HT-29 (cell line): ENCODE results near the gene FKBP5. TPM values are rescaled to one million over a fixed set of nuclear protein-coding genes. Genes with fewer than 3 reads are reported as not detected.
A peak's percentile ranks its signal among the peaks of the same experiment; 100 is the strongest.
"Not testable (repeated sequence)": the region's sequence is repeated elsewhere in the genome, so short reads cannot be mapped to it uniquely, and the experiment has no call there.

Source experiments
- DNase-seq: peaks from one replicate; pipeline ENCODE4 v3.0.0-alpha.2; 2015; ENCODE audit warnings: low spot score
- total RNA-seq: library from RNA; depleted of rRNA; stranded (reverse); fragments of >200 nt; shearing (Covaris generic); gene quantifications from 2 replicates; pipeline ENCODE4 v1.2.3, GENCODE V29; 2014

FKBP5 gene
- total RNA-seq, 1 experiment from 2014 or later: 7.7 TPM

DNA sequence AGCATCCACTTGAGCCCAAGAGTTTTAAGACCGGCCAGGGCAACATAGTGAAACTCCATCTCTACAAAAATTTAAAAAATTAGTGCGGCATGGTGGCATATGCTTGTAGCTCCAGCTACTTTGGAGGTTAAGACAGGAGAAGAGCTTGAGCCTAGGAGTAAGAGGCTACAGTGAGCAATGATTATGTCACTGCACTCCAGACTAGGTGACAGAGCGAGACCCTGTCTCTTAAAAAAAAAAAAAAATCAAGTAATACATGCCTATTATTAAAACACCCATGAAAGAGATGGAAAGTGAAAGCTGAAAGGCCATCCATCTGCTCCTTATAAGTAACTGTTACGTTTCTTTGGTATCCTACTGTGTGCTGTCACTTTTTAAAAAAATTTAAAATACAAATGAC is 66.4 kb downstream of the FKBP5 start:
- DNase-seq: no peak

DNA sequence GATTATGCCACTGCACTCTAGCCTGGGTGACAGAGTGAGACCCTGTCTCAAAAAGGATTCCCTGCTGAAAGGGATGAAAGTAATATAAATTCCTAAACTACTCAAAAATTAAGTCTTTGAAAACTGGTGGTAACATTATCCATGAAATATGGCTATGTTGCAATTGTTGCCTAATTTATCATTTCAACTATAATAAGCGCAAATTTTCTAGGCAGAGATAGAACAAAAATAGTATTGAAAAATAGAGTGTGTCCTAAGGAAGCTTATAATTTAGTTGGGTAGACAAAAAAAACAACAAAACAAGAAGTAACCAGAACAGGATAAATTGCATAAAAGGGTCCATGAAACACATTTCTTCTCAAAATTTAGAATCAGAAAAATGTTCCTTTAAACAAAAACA is 68.0 kb downstream of the FKBP5 start:
- DNase-seq: no peak

DNA sequence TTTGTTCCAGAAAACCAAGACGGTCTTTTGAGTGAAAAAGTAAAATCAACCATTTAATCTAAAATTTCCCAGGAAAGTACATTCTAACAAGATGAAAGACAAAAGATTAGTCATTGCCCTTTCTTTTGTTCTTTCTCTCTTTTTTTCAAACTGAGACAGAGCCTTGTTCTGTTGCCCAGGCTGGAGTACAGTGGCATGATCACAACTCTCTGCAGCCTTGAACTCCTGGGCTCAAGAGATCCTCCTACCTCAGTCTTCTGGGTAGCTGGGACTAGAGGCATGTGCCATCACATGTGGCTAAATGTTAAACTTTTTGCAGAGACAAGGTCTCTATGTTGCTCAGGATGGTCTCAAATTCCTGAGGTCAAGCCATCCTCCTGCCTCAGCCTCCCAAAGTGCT is 75.0 kb downstream of the FKBP5 start:
- DNase-seq: no peak

DNA sequence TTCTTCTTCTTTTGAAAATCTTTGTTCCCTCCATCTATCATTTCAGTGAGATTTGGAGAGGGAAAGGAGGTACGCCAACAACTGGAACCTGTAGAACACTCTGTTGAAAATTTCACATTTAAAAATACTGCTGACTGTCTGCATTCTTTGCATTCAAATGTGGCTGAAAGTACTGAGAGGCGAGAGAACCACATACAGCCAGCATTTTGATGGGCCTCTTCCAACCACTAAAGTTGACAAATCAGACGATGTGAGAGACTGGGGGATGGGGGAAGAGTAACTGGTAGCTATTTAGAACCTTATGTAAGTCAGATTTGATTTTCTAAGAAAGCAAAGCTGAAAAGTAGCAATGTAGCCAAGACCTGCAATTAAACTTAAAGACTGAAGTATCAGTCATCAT is 77.5 kb downstream of the FKBP5 start:
- DNase-seq: no peak

DNA sequence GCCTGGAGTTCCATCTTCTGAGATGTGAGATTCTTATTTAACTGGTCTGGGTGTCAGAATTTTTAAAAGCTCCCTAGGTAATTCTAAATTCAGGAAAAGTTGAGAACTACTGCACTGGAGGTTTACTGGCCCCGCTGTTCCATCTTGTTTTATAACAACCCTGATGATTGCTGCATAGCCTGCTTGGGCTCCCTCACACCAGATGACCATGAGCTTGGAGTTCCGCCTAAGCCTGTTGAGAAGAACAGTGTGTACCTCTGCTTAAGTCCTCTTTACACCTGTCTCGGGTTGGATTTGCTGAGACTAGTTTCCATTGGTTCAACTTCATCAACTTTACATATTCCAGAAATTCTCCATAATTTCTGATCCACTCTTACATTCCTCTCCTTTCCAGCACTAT is 77.9 kb downstream of the FKBP5 start:
- no peak for DNase-seq

DNA sequence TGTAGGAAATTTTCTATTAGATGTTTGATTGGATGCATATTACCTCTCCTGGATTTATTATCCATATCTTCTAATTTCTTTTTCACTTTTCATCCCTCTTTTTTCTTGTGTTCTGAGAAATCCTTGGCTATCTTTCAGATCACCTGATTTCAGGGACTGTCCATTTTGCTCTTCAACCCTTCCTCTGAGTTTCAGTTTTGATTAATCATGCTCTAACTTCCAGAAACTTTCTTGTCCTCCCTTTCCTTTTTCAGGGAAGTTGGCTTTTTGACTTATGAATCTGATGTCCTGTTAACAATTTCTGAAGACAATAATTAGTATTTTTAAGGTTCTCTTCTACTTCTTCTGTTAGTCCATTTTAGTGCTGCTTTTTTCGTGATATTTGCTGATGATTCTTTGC is 79.1 kb downstream of the FKBP5 start:
- no peak for DNase-seq

DNA sequence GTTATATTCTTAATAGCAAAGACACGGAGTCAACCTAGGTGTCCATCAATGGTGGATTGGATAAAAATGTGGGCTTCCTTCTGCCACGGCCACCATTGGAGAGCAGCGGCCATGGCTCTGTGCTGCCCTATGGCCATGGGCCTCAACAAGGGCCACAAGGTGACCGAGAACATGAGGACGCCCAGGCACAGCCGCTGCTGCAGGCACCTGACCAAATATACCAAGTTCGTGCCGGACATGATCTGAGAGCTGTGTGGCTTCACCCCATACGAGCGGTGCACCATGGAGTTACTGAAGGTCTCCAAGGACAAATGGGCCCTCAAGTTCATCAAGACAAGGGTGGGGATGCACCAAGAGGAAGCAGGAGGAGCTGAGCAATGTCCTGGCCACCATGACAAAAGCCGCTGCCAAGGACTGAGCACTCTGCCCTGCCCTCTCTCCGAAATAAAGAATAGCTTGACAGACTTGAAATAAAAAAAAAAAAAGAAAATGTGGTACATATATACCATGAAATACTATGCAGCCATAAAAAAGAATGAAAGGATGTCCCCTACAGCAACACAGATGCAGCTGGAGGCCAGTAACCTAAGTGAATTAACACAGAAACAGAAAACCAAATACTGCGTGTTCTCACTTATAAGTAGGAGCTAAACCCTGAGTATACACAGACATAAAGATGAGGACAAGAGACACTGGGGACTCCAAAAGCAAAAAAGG is 81.0 kb downstream of the FKBP5 start:
- DNase-seq: no peak

DNA sequence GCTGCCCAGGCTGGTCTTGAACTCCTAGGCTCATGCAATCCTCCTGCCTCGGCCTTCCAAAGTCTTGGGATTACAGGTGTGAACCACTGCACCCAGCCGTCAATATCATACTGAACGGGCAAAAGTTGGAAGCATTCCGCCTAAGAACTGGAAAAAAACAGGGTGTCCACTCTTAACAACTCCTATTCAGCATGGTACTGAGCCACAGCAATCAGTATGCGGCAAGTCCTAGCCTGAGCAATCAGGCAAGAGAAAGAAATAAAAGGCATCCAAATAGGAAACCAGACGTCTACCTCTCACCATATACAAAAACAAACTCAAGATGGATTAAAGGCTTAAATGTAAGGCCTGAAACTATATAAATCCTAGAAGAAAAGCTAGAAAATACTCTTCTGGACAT is 83.1 kb downstream of the FKBP5 start:
- DNase-seq: no peak

DNA sequence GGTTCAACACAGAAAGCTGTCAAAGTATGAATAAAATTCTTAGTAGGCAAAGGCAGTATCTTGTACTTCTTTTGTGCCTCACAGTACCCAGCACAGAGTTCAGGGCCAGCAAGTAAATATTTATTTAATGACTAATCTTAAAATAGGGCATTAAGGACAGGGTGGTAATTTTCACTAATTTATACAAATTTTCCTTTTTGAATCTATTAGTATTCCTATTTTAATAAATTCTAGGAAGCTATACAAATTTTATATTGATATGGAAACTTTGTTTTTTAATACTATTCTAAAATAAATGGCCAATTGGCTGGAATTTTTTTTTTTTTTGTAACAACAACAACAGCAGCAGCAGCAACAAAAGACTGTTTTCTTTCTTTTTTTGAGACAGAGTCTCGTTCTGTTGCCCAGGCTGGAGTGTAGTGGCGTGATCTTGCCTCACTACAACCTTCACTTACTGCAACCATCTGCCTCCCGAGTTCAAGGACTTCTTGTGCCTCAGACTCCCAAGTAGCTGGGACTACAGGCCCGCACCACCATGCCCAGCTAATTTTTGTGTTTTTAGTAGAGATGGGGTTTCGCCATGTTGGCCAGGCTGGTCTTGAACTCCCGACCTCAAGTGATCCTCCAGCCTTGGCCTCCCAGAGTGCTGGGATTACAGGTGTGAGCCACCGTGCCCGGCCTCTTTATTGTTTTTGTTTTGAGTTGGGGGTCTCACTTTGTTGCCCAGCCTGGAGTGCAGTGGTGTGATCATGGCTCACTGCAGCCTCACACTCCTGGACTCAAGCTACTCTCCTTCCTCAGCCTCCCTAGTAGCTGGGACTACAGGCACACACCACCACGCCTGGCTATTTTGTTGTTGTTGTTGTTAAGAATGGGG is 85.2 kb downstream of the FKBP5 start:
- DNase-seq: peak; percentile 41

DNA sequence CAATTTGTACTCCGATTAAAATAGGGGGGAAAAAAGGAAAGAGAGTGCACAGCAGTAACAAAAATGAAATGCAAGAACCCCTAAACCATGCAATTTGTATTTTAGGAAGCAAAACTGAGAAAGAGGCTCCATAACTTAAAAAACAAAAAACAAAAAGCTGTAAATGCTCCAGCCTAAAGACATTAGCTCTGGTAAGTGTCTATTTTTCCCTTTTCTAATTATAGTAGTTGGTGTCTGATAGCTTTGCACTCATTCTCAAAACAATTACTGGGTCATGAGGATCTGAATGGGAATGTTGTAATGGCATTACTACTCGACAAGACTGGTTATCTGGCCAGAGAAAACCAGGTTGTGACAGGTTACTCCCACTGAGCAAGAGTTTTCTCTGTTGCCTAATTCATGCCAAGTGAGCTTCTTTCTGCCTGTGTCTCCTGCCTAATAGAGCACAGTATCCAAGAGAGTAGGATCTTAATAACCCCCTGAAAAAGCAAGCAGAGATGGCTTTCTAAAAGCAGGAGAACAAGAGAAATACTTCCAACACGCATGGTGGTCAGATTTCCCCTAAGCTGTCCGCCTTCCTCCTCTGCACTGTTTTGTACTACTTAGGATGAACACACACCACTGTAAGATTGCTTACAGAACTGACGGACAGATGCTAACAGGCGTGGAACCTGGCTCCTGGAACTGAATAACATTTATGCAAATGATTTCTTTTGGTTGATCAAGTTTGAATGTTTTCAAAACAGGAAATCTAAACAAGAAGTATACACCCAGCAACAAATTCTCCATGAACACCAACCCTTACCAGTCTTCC is 86.4 kb downstream of the FKBP5 start:
- DNase-seq: peak; percentile 30

DNA sequence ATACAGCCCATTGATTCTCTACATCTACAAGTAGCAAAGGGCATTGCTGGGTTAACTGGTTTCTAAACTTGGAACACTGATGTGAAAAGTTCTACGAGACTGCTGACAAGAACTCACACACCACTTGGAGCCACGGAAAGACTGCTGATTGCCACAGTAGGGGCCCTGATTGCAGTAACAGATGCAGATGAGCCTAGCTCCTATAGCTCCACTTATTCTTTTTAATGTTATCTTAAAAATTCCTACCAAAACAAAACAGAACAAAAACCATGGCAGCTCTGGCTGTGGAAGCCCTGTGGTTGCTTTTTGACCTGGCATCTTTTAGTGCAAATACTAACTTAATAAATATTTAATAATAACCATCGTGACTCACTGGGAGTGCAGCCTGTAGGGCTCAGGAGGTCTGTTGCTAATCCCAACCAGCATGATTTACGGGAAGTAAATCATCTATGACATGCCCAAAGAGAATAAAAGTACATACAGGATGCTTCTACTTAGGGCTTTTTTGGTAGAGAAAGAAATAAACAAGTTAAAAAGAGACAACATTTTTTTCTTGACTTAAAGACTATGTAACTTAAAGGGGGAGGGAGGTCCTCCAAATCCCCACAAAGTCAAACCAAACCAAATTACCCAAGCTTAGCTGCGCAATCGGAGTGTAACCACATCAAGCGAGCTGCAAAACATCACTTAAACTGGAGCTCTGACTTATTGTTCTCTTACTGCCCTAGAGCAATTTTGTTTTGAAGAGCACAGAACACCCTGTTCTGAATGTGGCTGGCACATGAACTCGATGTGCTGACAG is 87.2 kb downstream of the FKBP5 start:
- DNase-seq: peak; percentile 59

DNA sequence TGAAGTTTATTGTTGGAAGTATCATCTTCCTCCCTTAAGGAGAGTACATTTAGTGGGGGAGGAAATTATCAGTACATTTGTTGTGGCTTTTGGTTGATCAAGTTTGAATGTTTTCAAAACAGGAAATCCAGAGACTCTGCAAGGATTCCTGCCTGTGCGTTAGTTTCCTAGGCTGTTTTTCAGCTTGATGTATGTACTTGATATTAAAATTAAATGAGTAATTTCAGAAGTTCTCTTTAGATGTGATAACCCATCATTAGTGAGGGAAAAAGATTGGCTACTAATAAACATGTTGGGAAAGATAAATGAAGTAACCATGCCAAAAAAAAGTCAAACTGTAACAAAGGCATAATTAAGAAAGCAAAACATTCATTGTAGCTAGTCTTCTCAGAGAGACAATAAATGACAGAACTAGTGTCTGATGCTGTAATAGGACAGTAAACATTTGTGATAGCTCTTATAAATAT is 88.0 kb downstream of the FKBP5 start:
- DNase-seq: no peak

DNA sequence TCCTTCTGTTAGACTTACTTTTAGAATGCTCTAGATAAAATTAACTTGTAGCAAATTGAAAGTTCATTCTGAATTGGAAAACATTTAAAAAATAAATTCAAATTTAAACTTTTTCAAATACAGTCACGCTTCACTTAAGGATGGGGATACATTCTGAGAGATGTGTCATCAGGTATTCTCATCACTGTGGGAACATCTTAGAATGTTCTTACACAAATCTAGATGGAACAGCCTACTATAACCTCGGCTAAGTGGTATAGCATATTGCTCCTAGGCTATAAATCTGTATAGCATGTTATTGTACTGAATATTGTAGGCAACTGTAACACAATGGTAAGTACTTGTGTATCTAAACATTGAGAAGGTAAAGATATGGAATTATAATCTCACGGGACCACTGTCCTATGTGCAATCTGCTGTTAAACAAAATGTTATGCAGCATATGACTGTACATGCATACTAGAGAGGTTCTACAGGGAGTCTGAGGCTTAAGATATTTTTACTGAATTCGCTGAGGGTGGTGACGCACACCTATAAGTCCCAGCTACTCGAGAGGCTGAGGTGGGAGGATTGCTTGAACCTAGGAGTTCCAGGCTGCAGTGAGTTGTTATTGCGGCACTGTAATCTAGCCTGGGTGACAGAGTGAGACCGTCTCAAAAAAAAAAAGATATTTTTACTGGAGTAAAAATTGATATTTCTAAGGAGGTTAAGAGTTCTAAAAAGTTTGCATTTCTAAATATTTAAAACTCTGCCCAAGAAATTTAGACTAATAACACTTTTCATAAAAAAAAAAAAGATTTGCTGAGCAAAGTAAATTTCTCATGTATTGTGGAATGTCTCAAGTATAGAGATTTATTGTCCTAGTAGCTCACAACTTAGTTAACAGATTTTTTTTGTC is 88.7 kb downstream of the FKBP5 start:
- no peak for DNase-seq

DNA sequence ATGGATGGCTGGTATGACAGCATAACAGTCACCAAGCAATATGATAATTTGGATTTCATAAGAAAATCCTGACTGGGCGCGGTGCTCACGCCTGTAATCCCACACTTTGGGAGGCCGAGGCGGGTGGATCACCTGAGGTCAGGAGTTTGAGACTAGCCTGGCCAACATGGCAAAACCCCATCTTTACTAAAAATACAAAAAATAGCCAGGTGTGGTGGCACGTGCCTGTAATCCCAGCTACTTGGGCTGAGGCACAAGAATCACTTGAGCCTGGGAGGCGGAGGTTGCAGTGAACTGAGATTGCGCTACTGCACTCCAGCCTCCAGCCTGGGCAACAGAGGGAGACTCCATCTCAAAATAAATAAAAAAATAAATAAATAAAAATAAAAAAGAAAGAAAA is 90.1 kb downstream of the FKBP5 start:
- DNase-seq: not testable (repeated sequence)

DNA sequence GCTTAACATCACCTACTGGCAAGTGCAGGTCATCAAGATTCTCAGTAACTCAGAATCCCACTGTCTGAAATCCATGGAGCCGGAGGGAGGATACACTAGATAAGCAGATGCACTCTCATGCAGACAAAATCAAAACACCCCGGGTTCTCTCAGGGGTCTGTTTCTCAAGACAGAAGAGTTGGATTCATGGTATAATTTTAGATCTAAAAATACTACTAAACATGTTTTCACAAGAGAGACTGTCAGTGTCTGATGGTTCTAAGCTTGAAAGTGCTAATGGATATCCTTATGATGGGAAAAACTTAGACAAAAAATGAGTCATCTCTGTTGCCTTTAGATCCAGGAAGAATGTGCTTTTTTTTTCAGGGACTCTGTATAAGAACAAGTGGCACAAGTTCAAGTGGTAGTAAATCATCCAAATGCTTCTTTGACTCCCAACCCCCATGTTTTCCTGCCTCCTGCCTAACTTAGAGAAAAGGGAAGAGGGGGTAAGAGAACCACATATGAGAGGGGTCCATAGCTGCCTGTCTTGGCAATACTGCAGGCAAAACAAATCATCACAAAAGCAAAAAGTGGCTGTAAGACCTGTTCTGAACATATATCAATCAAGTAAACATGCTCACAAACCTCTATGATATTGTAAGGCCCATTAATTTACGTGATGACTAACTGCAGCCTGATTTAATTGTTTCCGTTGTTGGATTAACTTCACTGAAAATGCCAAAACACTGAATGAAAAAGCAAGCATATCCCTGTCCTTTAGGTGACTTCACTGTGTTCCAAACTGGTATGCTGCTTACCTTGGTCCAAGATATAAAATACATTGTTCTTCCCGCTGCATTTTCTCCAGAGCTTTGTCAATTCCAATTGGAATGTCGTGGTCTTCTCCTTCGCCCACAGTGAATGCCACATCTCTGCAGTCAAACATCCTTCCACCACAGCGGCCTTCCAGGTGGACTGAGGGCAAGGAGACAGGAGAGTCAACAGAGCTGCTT is 92.0 kb downstream of the FKBP5 start:
- DNase-seq: peak; percentile 69

DNA sequence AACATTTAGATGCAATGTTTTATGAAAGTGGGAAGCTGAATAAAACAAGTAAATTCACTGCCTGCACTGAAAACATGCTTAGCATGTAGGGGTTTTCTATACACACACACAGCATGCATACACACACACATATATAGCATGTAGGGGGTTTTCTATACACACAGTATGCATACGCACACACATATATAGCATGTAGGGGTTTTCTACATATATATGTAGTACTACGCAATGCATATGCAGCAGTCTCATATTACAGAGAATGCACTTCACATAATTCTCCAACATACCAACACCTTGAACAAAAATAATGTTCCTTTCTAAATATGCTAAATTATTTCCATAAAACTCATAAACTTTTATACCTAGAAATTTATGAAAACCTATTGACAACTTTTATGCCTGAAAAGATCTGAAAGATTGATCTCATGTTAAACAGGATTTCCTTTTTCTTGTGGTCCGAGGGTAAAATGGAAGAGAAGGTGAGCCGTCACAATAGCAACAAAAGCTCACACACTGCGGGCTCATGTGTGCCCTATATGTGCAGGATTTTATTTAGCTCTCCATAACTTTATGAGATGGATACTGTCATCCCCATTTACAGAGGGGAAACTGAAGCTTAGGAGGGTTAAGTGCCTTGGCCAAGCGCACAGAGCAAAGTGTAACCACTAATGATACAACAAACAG is 94.1 kb downstream of the FKBP5 start:
- no peak for DNase-seq

DNA sequence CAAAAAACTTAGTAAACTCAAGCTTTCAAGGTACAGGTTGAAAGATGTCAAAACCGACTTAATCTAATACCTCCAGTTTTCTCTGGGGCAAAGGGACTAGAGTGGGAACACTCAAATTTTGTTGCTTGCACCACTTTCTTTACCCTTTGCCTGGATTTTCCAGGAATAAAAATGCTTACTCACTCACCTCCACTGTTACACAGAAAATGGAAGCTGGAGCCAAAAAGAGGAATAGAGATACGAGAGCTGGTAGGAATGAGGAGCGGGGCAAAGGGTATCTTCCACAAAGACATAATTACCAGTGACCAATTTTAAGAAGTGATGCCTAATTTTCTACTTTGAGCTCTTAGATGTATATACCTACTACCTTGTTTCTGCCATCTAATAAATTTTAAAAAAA is 96.5 kb downstream of the FKBP5 start:
- no peak for DNase-seq

DNA sequence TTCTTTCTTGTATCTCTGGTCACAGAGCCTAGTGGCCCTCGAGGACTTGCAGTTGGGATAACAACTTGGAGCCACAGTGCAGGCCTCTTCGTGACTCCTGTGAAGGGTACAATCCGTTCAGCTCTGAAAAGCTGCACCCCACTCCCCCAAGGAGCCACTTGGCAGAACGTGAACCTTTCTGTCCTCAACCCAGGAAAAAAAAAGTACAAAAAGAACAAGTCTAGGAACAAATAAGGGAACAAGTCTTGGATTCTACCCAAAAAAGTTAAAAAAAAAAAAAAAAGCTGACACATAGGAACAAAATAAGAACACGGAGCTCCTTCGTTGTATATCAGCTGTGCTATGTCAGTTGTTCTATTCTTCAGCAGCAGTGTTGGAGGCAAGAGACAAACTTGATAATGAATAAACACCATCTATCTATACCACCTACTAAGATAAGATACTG is 98.1 kb downstream of the FKBP5 start:
- DNase-seq: no peak
